Stimulated activated CD4-positive, alpha-beta T cell treated with anti-CD3 and anti-CD28 coated beads, Interleukin-1b, Interleukin-23, amount 100 ng/mL, for 4 hours (primary cell): ENCODE results near the gene MUC4.
"Not testable (repeated sequence)": the region's sequence is repeated elsewhere in the genome, so short reads cannot be mapped to it uniquely, and the experiment has no call there.

ENCODE experiments used
- DNase-seq, 2 donors: peaks; one replicate each; pipeline ENCODE4 v3.0.0-alpha.2; 2020; ENCODE audit warnings: low read depth in 2 of 2

Gene MUC4

DNA sequence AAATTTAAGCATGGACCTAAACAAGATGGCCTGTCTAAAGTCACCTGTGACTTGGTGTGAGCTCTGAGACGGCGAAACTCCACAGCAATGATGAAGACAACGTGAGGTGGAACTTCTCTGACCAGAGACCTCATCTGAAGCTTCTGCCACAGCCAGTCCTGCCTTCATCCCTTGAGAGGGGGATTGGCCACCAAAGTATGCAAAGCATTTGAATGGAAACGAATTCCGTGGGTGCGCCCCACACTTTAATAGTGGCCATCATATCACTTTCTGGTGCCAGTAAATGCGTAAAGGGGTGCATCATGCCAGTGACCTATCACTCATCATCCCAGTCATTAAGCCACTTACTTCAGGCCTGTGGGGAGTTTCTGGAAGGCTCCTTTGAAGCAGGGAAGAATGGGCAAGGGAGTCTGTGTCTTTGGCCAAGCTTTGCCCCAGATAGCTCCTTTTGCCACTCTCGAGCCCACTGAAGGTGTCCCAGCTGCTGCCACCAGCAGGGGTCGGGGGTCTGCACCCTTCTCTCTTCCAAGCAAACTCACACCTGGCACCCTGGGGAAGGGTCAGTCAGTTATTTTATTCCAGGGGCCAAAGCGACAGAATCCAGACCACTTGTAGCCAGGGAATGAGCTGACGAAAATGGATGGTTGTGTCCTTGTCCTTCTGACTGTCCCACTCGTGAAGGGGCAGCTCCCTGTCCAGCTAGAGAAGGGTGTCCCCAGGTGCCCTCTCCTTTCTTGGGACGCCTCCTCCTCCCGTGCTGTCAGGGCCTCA lies 73.3 kb downstream of the MUC4 start:
- no peak for DNase-seq

GRCh38 chr3:195737782-195738181 lies 73.9 kb downstream of the MUC4 start:
- DNase-seq, result not testable (repeated sequence)

- no peak for DNase-seq
Measured at GRCh38 chr3:195736866-195737490, 74.8 kb downstream of the MUC4 start.

DNA sequence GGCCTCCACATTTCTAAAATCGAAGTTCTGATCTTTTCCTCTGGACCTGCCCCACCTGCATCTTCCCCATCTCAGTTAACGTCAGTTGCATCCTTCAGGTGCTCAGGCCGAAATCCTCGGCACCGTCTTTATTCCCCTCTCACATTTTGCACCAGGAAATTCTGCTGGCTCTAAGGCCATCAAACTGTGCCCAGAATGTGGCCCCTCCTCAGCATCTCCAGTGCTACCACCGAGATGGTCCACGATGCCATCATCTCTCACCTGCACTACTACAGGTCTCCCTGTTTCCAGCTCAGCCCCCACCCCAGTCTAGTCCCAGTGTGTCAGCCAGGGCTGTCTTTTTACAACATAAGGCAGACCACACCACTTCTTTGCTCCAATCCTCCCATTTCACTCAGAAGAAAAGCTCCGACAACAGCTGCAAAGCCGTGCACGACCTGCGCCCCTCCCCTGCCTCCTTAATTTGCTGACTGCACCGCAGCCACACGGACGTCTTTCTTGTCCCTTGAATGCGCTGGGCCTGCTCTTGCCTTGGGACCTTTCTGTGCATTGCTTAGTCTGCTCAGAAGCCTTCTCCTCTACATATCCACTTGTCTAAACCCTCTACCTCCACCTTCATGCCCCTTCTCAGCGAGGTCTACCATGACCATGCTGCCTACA lies 76.6 kb downstream of the MUC4 start:
- no peak for DNase-seq

DNA sequence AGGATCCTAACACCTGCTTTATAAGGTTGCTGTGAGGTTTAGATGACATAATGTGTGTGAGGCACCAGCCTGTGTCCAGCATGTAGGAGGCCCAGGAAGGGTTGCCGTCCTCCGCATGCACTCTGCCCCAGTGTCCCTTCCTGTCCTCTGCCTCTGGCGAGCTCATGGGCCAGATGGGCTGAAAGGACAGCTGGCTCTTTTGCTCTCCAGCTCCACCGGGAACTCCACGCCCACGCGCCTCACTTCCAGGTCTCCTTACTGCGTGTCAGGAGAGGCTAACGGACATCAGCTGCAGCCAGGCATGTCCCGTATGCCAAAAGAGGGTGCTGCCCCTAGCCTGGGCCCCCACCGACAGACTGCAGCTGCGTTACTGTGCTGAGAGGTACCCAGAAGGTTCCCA lies 78.8 kb downstream of the MUC4 start:
- no peak for DNase-seq

DNA sequence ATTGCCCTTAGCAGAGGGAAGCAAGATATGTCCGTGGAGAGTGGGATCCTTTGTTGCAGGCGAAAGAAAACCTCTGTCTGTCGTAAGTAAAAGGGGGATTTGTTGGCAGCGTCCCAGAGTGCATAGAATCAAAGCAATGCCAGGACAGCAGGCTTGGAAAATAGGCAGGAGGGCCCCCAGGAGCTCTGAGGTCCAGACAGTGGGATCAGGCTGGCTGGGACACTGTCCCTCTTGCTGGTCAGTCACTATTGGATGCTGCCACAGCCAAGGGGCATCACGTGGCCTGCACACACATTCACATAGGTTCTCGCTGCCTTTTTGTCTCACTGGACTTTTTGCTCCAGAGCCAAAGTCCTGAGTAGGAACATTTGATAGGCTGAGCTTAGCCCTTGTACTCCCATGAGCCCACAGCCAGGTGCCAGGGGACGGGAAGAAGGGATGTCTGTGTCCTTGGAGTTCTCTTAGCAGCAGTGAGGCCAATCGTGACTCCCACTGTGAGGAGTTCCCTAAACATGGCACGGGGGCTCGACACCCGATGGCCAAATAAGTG lies 80.3 kb downstream of the MUC4 start:
- DNase-seq, result no peak

DNA sequence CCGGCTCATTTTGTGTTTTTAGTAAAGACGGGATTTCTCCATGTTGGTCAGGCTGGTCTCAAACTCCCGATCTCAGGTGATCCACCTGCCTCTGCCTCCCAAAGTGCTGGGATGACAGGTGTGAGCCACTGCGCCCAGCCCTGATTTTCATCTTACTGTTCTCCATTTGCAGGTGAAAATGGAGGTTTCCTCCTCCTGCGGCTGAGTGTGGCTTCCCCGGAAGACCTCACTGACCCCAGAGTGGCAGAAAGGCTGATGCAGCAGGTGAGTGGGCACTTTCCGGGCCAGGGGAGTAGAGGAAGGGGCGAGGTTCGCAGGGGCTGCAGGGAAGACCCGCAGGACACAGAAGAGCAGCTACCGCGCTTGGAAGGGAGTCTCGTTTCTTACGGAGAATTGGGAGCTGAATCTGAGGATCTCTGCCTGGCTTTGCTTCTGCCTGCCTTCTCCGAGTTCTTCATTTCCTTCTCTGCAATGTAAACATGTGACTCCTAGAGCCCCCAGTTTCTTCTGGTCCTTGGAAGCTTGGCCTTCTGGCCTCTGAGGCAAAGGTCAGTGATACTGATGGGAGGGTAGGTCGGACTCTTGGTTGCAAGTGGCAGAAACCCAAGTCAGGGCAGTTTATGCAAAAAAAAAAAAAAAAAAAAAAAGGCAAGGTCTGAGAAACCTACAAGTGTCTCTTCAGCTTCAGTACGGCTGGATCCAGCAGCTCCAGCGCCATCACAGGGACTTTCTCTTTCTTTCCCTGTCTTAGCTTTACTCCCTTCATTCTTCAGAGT lies 82.1 kb downstream of the MUC4 start:
- no peak for DNase-seq

DNA sequence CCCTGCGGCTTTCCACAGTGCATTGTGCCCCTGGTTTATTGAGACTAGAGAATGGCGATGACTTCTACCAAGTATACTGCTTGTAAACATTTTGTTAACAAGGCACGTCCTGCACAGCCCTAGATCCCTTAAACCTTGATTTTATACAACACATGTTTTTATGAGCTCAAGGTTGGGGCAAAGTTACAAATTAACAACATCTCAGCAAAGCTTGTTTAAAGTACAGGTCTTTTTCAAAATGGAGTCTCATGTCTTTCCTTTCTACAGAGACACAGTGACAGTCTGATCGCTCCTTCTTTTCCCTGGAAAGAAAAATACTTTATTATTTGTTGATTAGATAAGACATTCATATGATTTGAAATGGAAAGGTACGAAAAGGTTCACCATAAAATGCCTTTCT lies 82.9 kb downstream of the MUC4 start:
- not testable (repeated sequence) for DNase-seq

GRCh38 chr3:195727606-195728195 lies 84.0 kb downstream of the MUC4 start:
- DNase-seq, result no peak

DNA sequence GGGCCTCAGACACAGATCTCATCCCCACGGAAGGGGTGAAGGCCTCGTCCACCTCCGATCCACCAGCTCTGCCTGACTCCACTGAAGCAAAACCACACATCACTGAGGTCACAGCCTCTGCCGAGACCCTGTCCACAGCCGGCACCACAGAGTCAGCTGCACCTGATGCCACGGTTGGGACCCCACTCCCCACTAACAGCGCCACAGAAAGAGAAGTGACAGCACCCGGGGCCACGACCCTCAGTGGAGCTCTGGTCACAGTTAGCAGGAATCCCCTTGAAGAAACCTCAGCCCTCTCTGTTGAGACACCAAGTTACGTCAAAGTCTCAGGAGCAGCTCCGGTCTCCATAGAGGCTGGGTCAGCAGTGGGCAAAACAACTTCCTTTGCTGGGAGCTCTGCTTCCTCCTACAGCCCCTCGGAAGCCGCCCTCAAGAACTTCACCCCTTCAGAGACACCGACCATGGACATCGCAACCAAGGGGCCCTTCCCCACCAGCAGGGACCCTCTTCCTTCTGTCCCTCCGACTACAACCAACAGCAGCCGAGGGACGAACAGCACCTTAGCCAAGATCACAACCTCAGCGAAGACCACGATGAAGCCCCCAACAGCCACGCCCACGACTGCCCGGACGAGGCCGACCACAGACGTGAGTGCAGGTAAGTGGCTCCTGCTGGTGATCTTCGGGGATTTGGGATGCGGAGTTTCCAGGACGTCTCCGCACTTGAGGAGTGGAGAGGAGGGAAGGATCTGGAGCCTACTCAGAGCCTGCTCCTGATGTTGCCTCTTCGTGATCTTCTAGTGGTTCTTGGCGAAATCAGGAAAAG lies 85.6 kb downstream of the MUC4 start:
- not testable (repeated sequence) for DNase-seq

- not testable (repeated sequence) for DNase-seq
Measured at GRCh38 chr3:195724363-195724762, 87.4 kb downstream of the MUC4 start.

GRCh38 chr3:195722996-195723345 lies 88.8 kb downstream of the MUC4 start:
- not testable (repeated sequence) for DNase-seq

DNA sequence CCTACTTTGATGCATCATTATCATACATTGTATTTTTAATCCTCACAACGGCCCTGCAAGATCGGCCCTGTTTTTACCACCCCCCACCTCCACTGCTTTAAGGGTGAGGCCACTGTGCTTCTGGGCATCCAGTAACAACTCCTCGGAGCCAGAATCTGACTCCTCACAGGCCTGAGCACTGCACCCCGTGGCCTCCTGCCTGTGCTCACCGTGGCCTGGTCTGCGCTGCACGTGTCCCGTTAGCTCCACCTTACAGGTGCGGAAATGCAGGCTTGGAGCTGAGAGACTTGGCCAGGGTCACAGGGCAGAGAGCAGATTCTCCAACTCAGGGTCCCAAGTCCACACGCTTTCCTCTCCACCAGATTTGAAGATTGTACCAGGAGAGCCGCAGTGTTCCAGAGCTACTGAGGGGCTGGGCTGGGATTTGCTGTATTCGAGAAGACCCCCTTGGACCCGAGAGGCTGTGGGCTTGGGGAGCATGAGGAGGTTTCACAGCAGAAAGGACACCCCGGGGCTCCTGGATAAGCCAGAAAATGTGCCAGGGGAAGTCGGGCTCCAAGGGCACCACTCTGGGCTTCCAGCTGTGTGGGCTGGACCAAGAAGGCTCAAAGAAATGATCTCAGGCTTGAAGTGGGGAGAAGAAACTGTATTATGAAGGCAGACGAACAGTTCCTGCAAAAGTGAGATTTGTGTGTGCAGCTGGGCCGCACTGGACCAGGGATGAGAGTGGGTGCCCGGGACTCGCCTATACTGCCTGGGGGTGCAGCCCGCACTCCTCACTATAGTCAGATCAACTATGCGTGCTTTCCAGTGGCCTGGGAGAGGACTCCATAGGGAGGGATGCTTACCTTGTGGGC lies 89.4 kb downstream of the MUC4 start:
- not testable (repeated sequence) for DNase-seq

- not testable (repeated sequence) for DNase-seq
Measured at GRCh38 chr3:195720831-195721506, 90.8 kb downstream of the MUC4 start, which contains the start of gene MUC20. Gene MUC20 (plus strand): TSS chr3:195720978. CDS start chr3:195721008, 30 bp downstream.

DNA sequence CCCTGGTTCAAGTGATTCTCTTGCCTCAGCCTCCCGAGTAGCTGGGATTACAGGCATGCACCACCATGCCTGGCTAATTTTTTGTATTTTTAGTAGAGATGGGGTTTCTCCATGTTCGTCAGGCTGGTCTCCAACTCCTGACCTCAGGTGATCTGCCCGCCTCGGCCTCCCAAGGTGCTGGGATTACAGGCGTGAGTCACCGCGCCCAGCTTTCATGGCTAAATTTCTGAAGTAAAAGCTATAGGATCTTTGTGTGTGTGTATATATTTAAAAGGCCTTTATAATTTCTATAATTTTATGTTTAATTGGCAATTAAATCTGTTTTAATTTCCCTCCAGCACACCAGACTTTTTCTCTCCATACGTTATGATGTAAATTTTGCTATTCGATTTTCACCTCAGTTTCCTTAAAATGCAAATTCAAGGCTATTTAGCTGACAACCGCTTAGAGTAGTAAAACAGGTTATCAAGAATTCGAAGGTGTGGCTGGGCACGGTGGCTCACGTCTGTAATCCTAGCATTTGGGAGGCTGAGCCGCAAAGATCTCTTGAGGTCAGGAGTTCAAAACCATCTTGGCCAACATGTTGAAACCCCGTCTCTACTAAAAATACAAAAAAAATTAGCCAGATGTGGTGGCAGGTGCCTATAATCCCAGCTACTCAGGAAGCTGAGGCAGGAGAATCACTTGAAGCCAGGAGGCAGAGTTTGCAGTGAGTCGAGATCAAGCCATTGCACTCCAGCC lies 92.0 kb downstream of the MUC4 start:
- not testable (repeated sequence) for DNase-seq

GRCh38 chr3:195718477-195718984 lies 93.2 kb downstream of the MUC4 start:
- no peak for DNase-seq

GRCh38 chr3:195717852-195718476 lies 93.8 kb downstream of the MUC4 start:
- DNase-seq, result no peak

- no peak for DNase-seq
Measured at GRCh38 chr3:195717416-195717815, 94.3 kb downstream of the MUC4 start.
